Thyroid gland (tissue), 4 donors: ENCODE measurements around the gene UBE2L6. TPM values are rescaled to one million over a fixed set of nuclear protein-coding genes. Genes with fewer than 3 reads are reported as not detected.

ENCODE experiments used
- DNase-seq, 2 donors: peaks; one replicate each; pipeline ENCODE4 v3.0.0-alpha.2; 2019
- H3K27ac ChIP-seq, 3 donors: fragments of 200-600 bp; sonication (generic); 1 replicate in 2 of 3; 2 replicates in 1 of 3; pipeline ENCODE4 v1.5.1; 2016 to 2019; ENCODE audit warnings: mild to moderate bottlenecking in 1 of 3, moderate library complexity in 1 of 3
- H3K27me3 ChIP-seq: fragments of 200-600 bp; sonication (generic); one replicate; pipeline ENCODE4 v1.5.1; 2019
- H3K36me3 ChIP-seq, 2 donors: fragments of 200-600 bp; sonication (generic); one replicate each; pipeline ENCODE4 v1.5.1; 2016 to 2019
- H3K4me1 ChIP-seq, 2 donors: fragments of 200-600 bp; sonication (generic); one replicate each; pipeline ENCODE4 v1.5.1; 2017 to 2019
- H3K4me3 ChIP-seq, 3 donors: fragments of 200-600 bp; sonication (generic); replicated peaks in 1 of 3; 1 replicate in 2 of 3; 2 replicates in 1 of 3; pipeline ENCODE4 v1.5.1; 2016; ENCODE audit warnings: mild to moderate bottlenecking in 1 of 3
- H3K9me3 ChIP-seq: fragments of 200-600 bp; sonication (generic); one replicate; pipeline ENCODE4 v1.5.1; 2017
- CTCF ChIP-seq, 6 experiments: fragments of 200-600 bp in 3 of 6; fragments of 450-650 bp in 3 of 6; sonication (generic) in 3 of 6; IDR thresholded peaks; one replicate each; pipeline ENCODE4 v1.5.1; 2016 to 2019; ENCODE audit warnings: antibody characterized with exemption in 6 of 6, mild to moderate bottlenecking in 2 of 6, inconsistent platforms in 1 of 6, moderate library complexity in 1 of 6
- POLR2A ChIP-seq, 2 donors: fragments of 450-650 bp; IDR thresholded peaks; one replicate each; pipeline ENCODE4 v1.6.1; 2017; ENCODE audit warnings: antibody characterized with exemption in 2 of 2, mild to moderate bottlenecking in 2 of 2, moderate library complexity in 1 of 2
- WGBS, 2 donors: methylation state at CpG; one replicate each; pipeline ENCODE4 v1.1.5; 2017; 5-methylcytosine and 5-hydroxymethylcytosine counted together
- intact Hi-C: fragments of 100-400 bp; cut with DNase I; formaldehyde crosslinking; loops from one replicate; pipeline ENCODE4 v1.15.1; 2023
- total RNA-seq, 4 donors: library from RNA; depleted of rRNA; stranded (reverse); fragments of >200 nt; gene quantifications; one replicate each; pipeline ENCODE4 v1.2.3, GENCODE V29; 2016

Gene UBE2L6
- total RNA-seq, 4 donors from 2014 or later = 30.8 to 41.7 (median 38.8) TPM

- intact Hi-C loops = loop anchor here (2.0 to 10.0 kb wide), 2 partner anchors 32 to 72 kb away; no protein-coding TSS in a partner anchor
Observed at GRCh38 chr11:57527056-57527631, 40.3 kb downstream of the UBE2L6 start.

GRCh38 chr11:57523419-57523818, 44.1 kb downstream of the UBE2L6 start:
- TF ChIP-seq CTCF (IDR thresholded peaks at IDR 0.05) (no peak), POLR2A (IDR thresholded peaks at IDR 0.05) (no peak)
- DNase-seq = no peak
- Histone ChIP-seq H3K4me3 (no peak overlapping the region), H3K9me3 (no peaks in the 10 kb centered on the region), H3K4me1 (peaks cover 0 to 6% of the 10 kb centered on the region in 2 donors), H3K27me3 (no peaks in the 10 kb centered on the region), H3K36me3 (no peaks in the 10 kb centered on the region), H3K27ac (no peak overlapping the region)
- intact Hi-C loops = loop anchor here (10.0 kb wide), 1 partner anchor 69 kb away; no protein-coding TSS in a partner anchor
- 75 to 81% methylated on average over 4 of the region's 4 CpGs for WGBS, 2 donors

More at GRCh38 chr11:57527056-57527631, 40.3 kb downstream of the UBE2L6 start:
- Histone ChIP-seq H3K9me3 (no peaks in the 10 kb centered on the region), H3K36me3 (no peaks in the 10 kb centered on the region), H3K4me1 (peaks cover 10 to 15% of the 10 kb centered on the region in 2 donors), H3K27me3 (no peaks in the 10 kb centered on the region), H3K27ac (no peak overlapping the region), H3K4me3 (no peak overlapping the region)
- TF ChIP-seq POLR2A (IDR thresholded peaks at IDR 0.05) = no peak
- peak; percentile 69 to 99 (median 92) for TF ChIP-seq CTCF (IDR thresholded peaks at IDR 0.05)
- DNase-seq = peak; percentile 78 to 82
- 12 to 16% methylated on average over 7 of the region's 7 CpGs for WGBS, 2 donors

- Histone ChIP-seq H3K36me3 (no peaks in the 10 kb centered on the region), H3K4me3 (no peak overlapping the region), H3K27ac (no peak overlapping the region), H3K9me3 (no peaks in the 10 kb centered on the region), H3K4me1 (no peaks in the 10 kb centered on the region), H3K27me3 (no peaks in the 10 kb centered on the region)
- no peak for DNase-seq
- WGBS, 2 donors = 93 to 94% methylated on average over 2 of the region's 2 CpGs
- TF ChIP-seq CTCF (IDR thresholded peaks at IDR 0.05) = no peak
- no peak for TF ChIP-seq POLR2A (IDR thresholded peaks at IDR 0.05)
- intact Hi-C loops = loop anchor here (2.0 to 10.0 kb wide), 2 partner anchors 66 to 174 kb away; no protein-coding TSS in a partner anchor
Observed at GRCh38 chr11:57521116-57521515, 46.4 kb downstream of the UBE2L6 start.

- Histone ChIP-seq H3K4me1 (peaks cover 9 to 11% of the 10 kb centered on the region in 2 donors), H3K4me3 (peak overlapping the region; percentile 65 to 98 (median 92)), H3K36me3 (no peaks in the 10 kb centered on the region), H3K27ac (peak overlapping the region in 1 of 3 donors; percentile 65), H3K27me3 (no peaks in the 10 kb centered on the region), H3K9me3 (no peaks in the 10 kb centered on the region)
- TF ChIP-seq CTCF (IDR thresholded peaks at IDR 0.05) (no peak), POLR2A (IDR thresholded peaks at IDR 0.05) (no peak)
- no peak for DNase-seq
- intact Hi-C loops = no loop called here
- 24 to 28% methylated on average over 5 of the region's 5 CpGs for WGBS, 2 donors
Observed at GRCh38 chr11:57516061-57516443, 51.4 kb downstream of the UBE2L6 start.

- peak within 1 kb of the TSS; percentile 65 to 98 (median 92) for H3K4me3 ChIP-seq
- no peaks in the 10 kb centered on the region for H3K9me3 ChIP-seq
- no peaks in the 10 kb centered on the region for H3K36me3 ChIP-seq
- intact Hi-C loops = no loop called here
- H3K4me1 ChIP-seq = peaks cover 9 to 11% of the 10 kb centered on the region in 2 donors
- peak within 1 kb of the TSS; percentile 47 to 65 (median 60) for H3K27ac ChIP-seq
- WGBS, 2 donors = 0 to 1% methylated on average over 22 to 29 of the region's 66 CpGs
- TF ChIP-seq POLR2A (IDR thresholded peaks at IDR 0.05) = peak in 1 of 2 donors; percentile 46
- no peak for TF ChIP-seq CTCF (IDR thresholded peaks at IDR 0.05)
- DNase-seq = peak; percentile 69 to 70
- H3K27me3 ChIP-seq = no peaks in the 10 kb centered on the region
Observed at GRCh38 chr11:57515332-57516060, 52.0 kb downstream of the UBE2L6 start, which contains the start of gene SLC43A1. Gene SLC43A1 (minus strand): TSS chr11:57515702. CDS start chr11:57514111, 1,591 bp downstream.
